GM12892 (cell line): Measurements from ENCODE around the gene FNDC5.

Source experiments
- POLR2A ChIP-seq: IDR thresholded peaks from 2 replicates; pipeline ENCODE4 v1.6.1; 2011; ENCODE audit warnings: low read depth, low read length, control low read depth
- POLR2AphosphoS5 ChIP-seq: IDR thresholded peaks from 2 replicates; pipeline ENCODE4 v1.6.1; 2011; ENCODE audit warnings: low read depth, low read length, control low read depth

GRCh38 chr1:32868085-32868484 is 2.6 kb downstream of the FNDC5 start:
- TF ChIP-seq POLR2AphosphoS5, result no peak
- TF ChIP-seq POLR2A, result no peak
